Measurements from ENCODE around the gene MVK.

DNA sequence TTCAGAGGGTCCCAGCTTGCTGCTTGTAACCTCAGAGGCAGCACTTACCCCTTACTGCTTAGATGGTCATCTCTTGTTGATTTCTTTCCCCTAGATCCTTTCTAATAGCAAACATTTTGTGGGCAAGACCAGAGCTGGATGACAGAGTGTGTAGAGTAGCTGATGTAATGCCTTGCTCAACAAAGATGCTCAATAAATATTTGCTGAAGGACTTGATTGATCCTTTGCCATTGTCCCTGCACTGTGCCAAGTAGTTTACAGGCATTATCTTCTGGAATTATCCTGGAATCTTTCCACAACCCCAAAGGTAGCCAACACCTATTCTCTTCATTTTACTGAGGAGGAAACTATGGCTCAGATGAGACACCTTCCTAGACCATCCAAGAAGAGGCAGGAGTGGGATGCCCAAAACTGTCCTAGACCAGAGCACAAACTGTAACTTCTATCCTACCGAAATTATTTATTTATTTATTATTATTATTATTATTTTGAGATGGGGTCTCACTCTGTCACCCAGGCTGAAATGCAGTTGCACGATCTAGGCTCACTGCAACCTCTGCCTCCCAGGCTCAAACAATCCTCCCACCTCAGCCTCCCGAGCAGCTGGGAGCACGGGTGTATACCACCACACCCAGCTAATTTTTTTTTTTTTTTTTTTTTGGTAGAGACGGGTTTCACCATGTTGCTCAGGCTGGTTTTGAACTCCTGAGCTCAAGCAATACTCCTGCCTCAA is 1.7 kb upstream of the MVK start:
- TF ChIP-seq EZH2 (IDR thresholded peaks at IDR 0.05; ENCODE audit: borderline replicate concordance, low read length), result no peak
- TF ChIP-seq, protein P1, sequence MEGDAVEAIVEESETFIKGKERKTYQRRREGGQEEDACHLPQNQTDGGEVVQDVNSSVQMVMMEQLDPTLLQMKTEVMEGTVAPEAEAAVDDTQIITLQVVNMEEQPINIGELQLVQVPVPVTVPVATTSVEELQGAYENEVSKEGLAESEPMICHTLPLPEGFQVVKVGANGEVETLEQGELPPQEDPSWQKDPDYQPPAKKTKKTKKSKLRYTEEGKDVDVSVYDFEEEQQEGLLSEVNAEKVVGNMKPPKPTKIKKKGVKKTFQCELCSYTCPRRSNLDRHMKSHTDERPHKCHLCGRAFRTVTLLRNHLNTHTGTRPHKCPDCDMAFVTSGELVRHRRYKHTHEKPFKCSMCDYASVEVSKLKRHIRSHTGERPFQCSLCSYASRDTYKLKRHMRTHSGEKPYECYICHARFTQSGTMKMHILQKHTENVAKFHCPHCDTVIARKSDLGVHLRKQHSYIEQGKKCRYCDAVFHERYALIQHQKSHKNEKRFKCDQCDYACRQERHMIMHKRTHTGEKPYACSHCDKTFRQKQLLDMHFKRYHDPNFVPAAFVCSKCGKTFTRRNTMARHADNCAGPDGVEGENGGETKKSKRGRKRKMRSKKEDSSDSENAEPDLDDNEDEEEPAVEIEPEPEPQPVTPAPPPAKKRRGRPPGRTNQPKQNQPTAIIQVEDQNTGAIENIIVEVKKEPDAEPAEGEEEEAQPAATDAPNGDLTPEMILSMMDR (IDR thresholded peaks at IDR 0.05; ENCODE audit: low read length), result no peak

Measured in OCI-LY1 (cell line).